Activated CD4-positive, alpha-beta T cell treated with anti-CD3 and anti-CD28 coated beads, Interleukin-2, Interleukin-4, amounts not matched to agents 100 ng/mL and 50 ng/mL, durations not matched to agents 16 hours and 8 hours (primary cell): Measurements from ENCODE around the gene GRIK4.

Source experiments
- DNase-seq: peaks from one replicate; pipeline ENCODE4 v3.0.0-alpha.2; 2020; ENCODE audit warnings: low spot score

GRIK4 gene

GRCh38 chr11:120709808-120710207 lies 198.3 kb downstream of the GRIK4 start:
- no peak for DNase-seq

GRCh38 chr11:120710354-120711131 lies 199.0 kb downstream of the GRIK4 start:
- DNase-seq = no peak

- DNase-seq = no peak
Observed at GRCh38 chr11:120712014-120712413, 200.5 kb downstream of the GRIK4 start.

GRCh38 chr11:120712881-120713280 lies 201.3 kb downstream of the GRIK4 start:
- DNase-seq = no peak

DNA sequence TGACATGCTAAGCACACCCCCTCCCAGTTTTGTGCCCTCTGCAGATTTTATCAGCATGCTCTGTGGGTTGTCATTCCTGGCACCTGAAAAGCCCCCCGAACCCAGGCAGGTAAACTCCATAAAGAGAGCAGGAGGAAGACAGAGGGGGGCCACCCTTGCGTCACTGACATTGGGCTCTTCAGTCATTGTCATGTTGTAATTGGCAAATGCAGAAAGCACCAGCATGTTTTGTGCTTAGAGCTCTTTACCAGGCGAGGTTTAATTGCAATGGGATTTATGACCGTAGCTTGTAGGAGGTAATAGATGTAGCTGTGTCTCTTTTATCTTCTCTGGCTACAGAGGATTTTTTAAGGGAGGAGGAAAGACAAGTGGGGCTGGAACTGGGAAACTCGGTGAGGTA lies 201.7 kb downstream of the GRIK4 start:
- DNase-seq = no peak

DNA sequence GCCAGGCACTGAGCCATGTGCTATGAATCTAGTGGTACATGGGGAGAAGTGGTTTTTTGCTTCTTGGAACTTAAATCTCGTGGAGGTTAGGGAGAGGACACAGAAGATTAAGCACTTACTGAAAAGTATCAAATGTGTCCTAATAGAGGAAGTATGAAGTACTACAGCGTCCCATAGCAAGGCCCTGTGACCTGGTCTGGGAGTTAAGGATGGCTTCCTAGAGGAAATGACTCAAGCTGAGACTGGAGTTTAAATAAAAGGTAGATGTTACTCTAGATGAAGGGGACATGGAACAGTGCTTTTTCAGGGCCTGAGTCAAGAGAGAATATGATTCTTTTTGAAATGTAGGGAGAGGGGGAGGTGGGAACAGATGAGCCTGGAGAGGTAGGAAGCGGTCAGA lies 202.9 kb downstream of the GRIK4 start:
- no peak for DNase-seq

- peak; percentile 8 for DNase-seq
Observed at GRCh38 chr11:120715239-120715638, 203.7 kb downstream of the GRIK4 start.

- no peak for DNase-seq
Observed at GRCh38 chr11:120717042-120717441, 205.5 kb downstream of the GRIK4 start.

DNA sequence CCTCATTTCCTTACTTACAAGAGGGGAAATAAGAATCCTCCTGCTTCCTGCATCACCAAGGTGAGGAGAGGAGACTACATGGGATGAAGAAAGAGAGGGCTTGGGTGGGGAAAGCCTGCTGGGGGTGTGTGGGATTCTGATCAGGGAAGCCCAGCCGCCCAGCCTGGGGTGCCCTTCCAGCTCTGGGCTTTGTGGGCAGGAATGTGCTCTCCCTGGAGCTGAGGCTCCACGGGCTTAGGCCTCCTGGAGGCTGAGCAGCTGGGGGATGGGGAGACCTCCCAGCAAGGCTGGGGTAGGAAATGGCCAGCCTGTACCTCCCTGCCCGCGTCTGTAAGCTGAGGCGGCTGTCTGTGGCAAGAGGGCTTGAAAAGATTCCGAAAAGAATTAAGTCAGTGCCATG lies 206.1 kb downstream of the GRIK4 start:
- no peak for DNase-seq

GRCh38 chr11:120718171-120718570 lies 206.6 kb downstream of the GRIK4 start:
- no peak for DNase-seq

DNA sequence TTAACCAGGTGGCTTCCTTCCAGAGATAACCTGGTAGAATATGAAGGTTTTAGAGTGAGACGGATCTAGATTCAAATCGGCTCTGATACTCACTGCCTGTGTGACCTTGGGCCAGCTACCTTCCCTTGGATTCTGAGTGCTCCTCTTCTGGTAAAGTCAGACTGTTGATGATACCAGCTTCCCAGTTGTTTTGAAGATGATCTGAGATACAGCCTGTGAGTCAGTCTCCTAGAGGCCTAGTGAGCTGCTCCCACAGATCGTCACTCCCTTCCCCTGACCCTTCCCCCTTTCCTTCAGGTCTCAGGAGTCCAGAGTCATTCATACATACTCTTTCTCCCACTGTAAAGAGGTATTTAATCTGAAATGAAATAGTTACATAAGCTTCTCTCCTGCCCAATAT lies 207.8 kb downstream of the GRIK4 start:
- no peak for DNase-seq

- no peak for DNase-seq
Observed at GRCh38 chr11:120720760-120721159, 209.2 kb downstream of the GRIK4 start.

GRCh38 chr11:120722524-120722923 lies 211.0 kb downstream of the GRIK4 start:
- no peak for DNase-seq

GRCh38 chr11:120723751-120724150 lies 212.2 kb downstream of the GRIK4 start:
- no peak for DNase-seq

DNA sequence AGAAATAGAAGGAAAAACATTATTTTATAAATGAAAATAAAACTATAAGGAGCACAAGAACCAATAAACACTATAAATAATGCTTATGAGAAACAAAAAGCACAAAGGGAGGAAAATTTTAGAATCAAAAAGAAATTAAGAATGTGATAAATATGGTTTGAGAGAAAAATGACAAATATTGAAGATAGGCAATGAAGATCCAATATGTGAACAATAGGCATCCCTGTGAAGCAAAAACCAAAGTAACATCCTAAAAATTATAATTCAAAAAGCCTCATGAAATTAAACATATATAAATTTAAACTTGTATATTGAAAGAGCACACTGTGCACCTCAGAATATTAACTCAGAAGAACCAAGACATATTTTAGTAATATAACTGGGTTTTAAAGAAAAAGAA lies 216.2 kb downstream of the GRIK4 start:
- DNase-seq = no peak

DNA sequence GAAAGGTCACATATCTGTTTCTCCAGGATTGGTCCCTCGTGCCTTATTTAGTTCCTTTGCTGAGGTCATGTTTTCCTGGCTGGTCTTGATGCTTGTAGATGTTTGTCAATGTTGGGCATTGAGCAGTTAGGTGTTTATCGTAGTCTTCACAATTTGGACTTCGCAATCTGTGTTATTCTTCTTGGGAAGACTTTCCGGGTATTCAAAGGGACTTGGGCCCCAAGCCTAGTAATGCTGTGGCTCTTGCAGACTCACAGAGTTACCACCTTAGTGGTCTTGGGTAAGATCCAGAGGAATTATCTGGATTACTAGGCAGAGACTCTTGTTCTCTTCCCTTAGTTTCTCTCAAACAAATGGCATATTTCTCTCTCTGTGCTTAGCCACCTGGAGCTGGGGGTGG lies 223.5 kb downstream of the GRIK4 start:
- DNase-seq = no peak

DNA sequence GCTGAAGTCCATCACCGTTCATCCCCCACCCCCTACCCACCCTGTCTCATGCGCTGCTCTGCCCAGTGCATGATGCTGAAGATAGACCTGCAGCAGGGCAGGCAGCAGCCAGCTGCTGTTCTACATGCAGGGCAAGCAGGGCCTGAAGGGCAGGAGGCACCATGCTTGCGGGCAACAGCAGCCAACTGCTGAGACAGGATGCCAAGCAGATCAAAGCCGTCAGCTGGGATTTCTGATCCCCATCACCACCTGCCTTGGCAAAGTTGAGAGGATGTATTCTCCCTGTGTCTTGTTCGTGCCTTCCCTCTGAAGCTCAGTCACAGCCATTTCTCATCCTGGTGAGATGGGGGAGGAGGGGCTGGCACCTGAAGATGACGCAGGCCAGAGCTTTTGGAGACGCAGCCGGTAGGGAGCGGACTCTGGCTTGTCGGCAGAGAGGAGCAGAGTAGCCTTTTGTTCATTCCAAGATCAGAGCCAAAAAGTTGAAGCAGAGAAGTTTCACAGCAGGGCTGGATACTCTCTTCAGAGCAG lies 227.0 kb downstream of the GRIK4 start:
- DNase-seq = no peak

GRCh38 chr11:120739780-120740179 lies 228.2 kb downstream of the GRIK4 start:
- no peak for DNase-seq

GRCh38 chr11:120740380-120740779 lies 228.8 kb downstream of the GRIK4 start:
- DNase-seq = no peak

DNA sequence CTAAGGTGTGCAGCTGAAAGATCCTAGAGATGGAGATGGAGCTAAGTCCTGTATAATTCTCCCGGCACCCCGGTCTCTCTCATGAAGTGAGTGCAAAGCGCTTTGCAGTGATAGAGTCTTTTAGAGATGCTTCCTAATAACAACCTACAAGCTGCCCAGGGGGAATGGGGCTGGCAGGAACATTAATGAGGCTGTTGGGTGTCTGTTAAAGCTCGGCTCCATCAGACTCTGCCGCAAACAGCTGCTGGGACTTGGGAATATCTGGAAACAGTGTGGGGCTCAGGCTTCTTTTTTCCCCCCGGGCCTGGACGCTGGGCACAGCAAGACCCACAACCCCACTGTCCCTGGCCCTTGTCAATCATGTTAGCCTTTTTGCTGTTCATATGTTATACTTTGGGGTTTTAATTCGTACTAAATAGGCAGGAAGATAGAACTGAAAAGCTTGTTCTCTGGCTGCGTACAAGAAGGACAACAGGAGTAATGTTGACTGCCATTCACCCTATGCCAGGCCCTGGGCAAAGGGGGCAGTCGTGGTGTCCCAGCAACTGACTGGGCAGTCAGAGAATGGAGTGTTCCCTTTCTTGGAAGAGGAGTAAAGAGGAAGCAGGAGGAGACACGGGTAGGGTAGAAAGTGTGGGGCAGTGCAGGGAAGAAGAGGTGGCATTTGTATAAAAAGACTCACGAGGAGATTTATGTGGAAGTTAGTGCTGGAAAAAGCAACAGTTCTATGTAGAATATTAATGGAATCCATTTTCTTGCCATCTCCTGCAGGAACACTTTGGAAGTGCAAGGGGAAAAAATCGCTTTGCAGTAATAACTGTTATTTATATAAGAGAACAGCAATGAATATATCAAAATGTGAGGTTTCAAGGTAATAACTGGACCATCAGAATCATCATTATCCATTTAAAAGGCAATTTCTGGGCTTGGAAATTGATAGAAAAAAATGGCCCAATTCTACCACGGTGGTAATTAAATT lies 232.8 kb downstream of the GRIK4 start:
- DNase-seq = no peak

DNA sequence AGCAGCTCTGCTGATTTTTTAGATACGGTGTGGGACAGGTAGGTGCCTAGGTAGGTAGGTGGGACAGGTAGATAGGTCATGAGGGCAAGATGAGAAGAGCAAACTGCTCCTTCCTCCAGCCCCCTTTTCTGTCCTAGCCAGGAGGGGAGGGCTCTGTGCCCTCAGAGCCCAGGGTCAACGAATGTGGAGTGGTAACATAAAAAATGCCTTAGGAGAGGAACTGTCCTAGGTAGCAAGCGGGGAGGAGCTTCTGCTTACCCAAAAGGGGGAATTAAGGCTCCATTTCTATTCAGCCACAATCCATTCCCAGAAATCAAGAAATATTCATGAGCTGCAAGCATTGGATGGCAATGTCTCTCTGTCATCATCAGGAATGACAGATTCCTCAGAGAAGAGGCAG lies 234.8 kb downstream of the GRIK4 start:
- no peak for DNase-seq

GRCh38 chr11:120746836-120747609 lies 235.5 kb downstream of the GRIK4 start:
- no peak for DNase-seq
